Suppressor macrophage treated with lipopolysaccharide for 1 hour (primary cell): ENCODE results near the gene CCDC186.

Experiments used
- DNase-seq, 3 donors: peaks; one replicate each; pipeline ENCODE4 v3.0.0-alpha.2; 2020 to 2022

Gene CCDC186

GRCh38 chr10:114173921-114174694 lies at the start of gene CCDC186:
TSS of gene CCDC186 (minus strand) at chr10:114174203. CDS start at chr10:114163268, 10,935 bp downstream.
- DNase-seq: peak; percentile 88 to 94 (median 92)

- DNase-seq: no peak
Observed at GRCh38 chr10:114223066-114223465, 49.1 kb upstream of the CCDC186 start.

GRCh38 chr10:114221235-114221634 lies 47.2 kb upstream of the CCDC186 start:
- no peak for DNase-seq

GRCh38 chr10:114220281-114220680 lies 46.3 kb upstream of the CCDC186 start:
- DNase-seq: no peak

- no peak for DNase-seq
Observed at GRCh38 chr10:114215033-114215432, 41.0 kb upstream of the CCDC186 start.

- DNase-seq: no peak
Observed at GRCh38 chr10:114212153-114212552, 38.1 kb upstream of the CCDC186 start.

- no peak for DNase-seq
Observed at GRCh38 chr10:114208351-114208750, 34.3 kb upstream of the CCDC186 start.

- no peak for DNase-seq
Observed at GRCh38 chr10:114207349-114207748, 33.3 kb upstream of the CCDC186 start.

- no peak for DNase-seq
Observed at GRCh38 chr10:114206902-114207301, 32.9 kb upstream of the CCDC186 start.

- no peak for DNase-seq
Observed at GRCh38 chr10:114202812-114203211, 28.8 kb upstream of the CCDC186 start.

GRCh38 chr10:114199239-114199638 lies 25.2 kb upstream of the CCDC186 start:
- no peak for DNase-seq

GRCh38 chr10:114195079-114195478 lies 21.1 kb upstream of the CCDC186 start:
- DNase-seq: no peak

- DNase-seq: no peak
Observed at GRCh38 chr10:114189700-114190099, 15.7 kb upstream of the CCDC186 start.

GRCh38 chr10:114188900-114189299 lies 14.9 kb upstream of the CCDC186 start:
- DNase-seq: no peak

- no peak for DNase-seq
Observed at GRCh38 chr10:114188001-114188400, 14.0 kb upstream of the CCDC186 start.

- no peak for DNase-seq
Observed at GRCh38 chr10:114184276-114184675, 10.3 kb upstream of the CCDC186 start.

GRCh38 chr10:114183563-114183962 lies 9.6 kb upstream of the CCDC186 start:
- no peak for DNase-seq

GRCh38 chr10:114181971-114182370 lies 8.0 kb upstream of the CCDC186 start:
- no peak for DNase-seq

- DNase-seq: no peak
Observed at GRCh38 chr10:114180937-114181336, 6.9 kb upstream of the CCDC186 start.

GRCh38 chr10:114179747-114180146 lies 5.7 kb upstream of the CCDC186 start:
- no peak for DNase-seq

GRCh38 chr10:114179148-114179547 lies 5.1 kb upstream of the CCDC186 start, which contains the start of gene TDRD1:
TSS of gene TDRD1 (plus strand) at chr10:114179353. CDS start at chr10:114187832, 8,479 bp downstream.
- DNase-seq: no peak

- DNase-seq: no peak
Observed at GRCh38 chr10:114176511-114176910, 2.5 kb upstream of the CCDC186 start.

GRCh38 chr10:114175667-114176066 lies 1.7 kb upstream of the CCDC186 start:
- DNase-seq: no peak

GRCh38 chr10:114174695-114175188 lies 739 bp upstream of the CCDC186 start:
- peak; percentile 69 to 70 (median 70) for DNase-seq

GRCh38 chr10:114173603-114173920 lies 441 bp downstream of the CCDC186 start:
- peak in 1 of 3 donors; percentile 46 for DNase-seq
